GM19099 (cell line): Measurements from ENCODE around the gene SGCD.

Experiments used
- POLR2A ChIP-seq: IDR thresholded peaks from 3 replicates; pipeline ENCODE4 v1.6.1; 2011; ENCODE audit warnings: low read depth; ENCODE audit not compliant: insufficient read length; ENCODE audit errors: extremely low read depth

SGCD gene

GRCh38 chr5:156598964-156599363 is 272.0 kb downstream of the SGCD start:
- TF ChIP-seq POLR2A: no peak

- no peak for TF ChIP-seq POLR2A
Observed at GRCh38 chr5:156615901-156616300, 288.9 kb downstream of the SGCD start.

- TF ChIP-seq POLR2A: no peak
Observed at GRCh38 chr5:156617426-156617825, 290.5 kb downstream of the SGCD start.

GRCh38 chr5:156618601-156619000 is 291.6 kb downstream of the SGCD start:
- TF ChIP-seq POLR2A: no peak

- no peak for TF ChIP-seq POLR2A
Observed at GRCh38 chr5:156621719-156622118, 294.8 kb downstream of the SGCD start.

- no peak for TF ChIP-seq POLR2A
Observed at GRCh38 chr5:156623381-156624040, 296.5 kb downstream of the SGCD start.

GRCh38 chr5:156624686-156625085 is 297.7 kb downstream of the SGCD start:
- TF ChIP-seq POLR2A: no peak

GRCh38 chr5:156628421-156628820 is 301.5 kb downstream of the SGCD start:
- TF ChIP-seq POLR2A: no peak

GRCh38 chr5:156631005-156631404 is 304.0 kb downstream of the SGCD start:
- no peak for TF ChIP-seq POLR2A

GRCh38 chr5:156634301-156634700 is 307.3 kb downstream of the SGCD start:
- TF ChIP-seq POLR2A: no peak

- TF ChIP-seq POLR2A: no peak
Observed at GRCh38 chr5:156640691-156641241, 313.8 kb downstream of the SGCD start.

- no peak for TF ChIP-seq POLR2A
Observed at GRCh38 chr5:156641686-156642085, 314.7 kb downstream of the SGCD start.

- TF ChIP-seq POLR2A: no peak
Observed at GRCh38 chr5:156647034-156647451, 320.1 kb downstream of the SGCD start.

GRCh38 chr5:156654444-156654843 is 327.5 kb downstream of the SGCD start:
- TF ChIP-seq POLR2A: no peak

GRCh38 chr5:156655732-156656131 is 328.8 kb downstream of the SGCD start:
- TF ChIP-seq POLR2A: no peak

GRCh38 chr5:156667616-156668015 is 340.7 kb downstream of the SGCD start:
- TF ChIP-seq POLR2A: no peak

GRCh38 chr5:156669416-156669815 is 342.5 kb downstream of the SGCD start:
- no peak for TF ChIP-seq POLR2A
